HepG2 (cell line): ENCODE data around the gene ZFTA. TPM values are rescaled to one million over a fixed set of nuclear protein-coding genes. Genes with fewer than 3 reads are reported as not detected.
A peak's percentile ranks its signal among the peaks of the same experiment; 100 is the strongest.

Source experiments
- ARHGAP35 ChIP-seq: sonication (generic); formaldehyde crosslinking; IDR thresholded peaks from 2 replicates; pipeline ENCODE4 v1.9.0; 2022; ENCODE audit warnings: mild to moderate bottlenecking, inconsistent platforms, moderate library complexity, missing genetic modification reagents, borderline replicate concordance
- ARNT2 ChIP-seq: sonication (generic); formaldehyde crosslinking; IDR thresholded peaks from 2 replicates; pipeline ENCODE4 v1.8.0; 2022; ENCODE audit warnings: mild to moderate bottlenecking, low read depth, missing genetic modification reagents, moderate library complexity
- DMAP1 ChIP-seq: IDR thresholded peaks from 2 replicates; pipeline ENCODE4 v1.6.1; 2016
- GATAD1 ChIP-seq: IDR thresholded peaks from 2 replicates; pipeline ENCODE4 v1.6.1; 2016; ENCODE audit warnings: missing genetic modification reagents, missing compliant biosample characterization
- IKZF1 ChIP-seq: fragments of 450-650 bp; IDR thresholded peaks from 2 replicates; pipeline ENCODE4 v1.7.1; 2016
- KDM2A ChIP-seq: sonication (generic); formaldehyde crosslinking; IDR thresholded peaks from 2 replicates; pipeline ENCODE4 v1.4.0; 2020; ENCODE audit warnings: low read depth, missing genetic modification reagents, borderline replicate concordance
- NCOA1 ChIP-seq: sonication (generic); formaldehyde crosslinking; IDR thresholded peaks from 2 replicates; pipeline ENCODE4 v1.9.0; 2021; ENCODE audit warnings: missing genetic modification reagents
- NFYB ChIP-seq: sonication (generic); formaldehyde crosslinking; IDR thresholded peaks from 2 replicates; pipeline ENCODE4 v1.4.0; 2020; ENCODE audit warnings: missing genetic modification reagents
- NPAS2 ChIP-seq: sonication (generic); formaldehyde crosslinking; IDR thresholded peaks from 2 replicates; pipeline ENCODE4 v1.8.0; 2022; ENCODE audit warnings: mild to moderate bottlenecking, missing genetic modification reagents, borderline replicate concordance
- NR2F1 ChIP-seq, 2 experiments: fragments of 450-650 bp in 1 of 2; formaldehyde crosslinking in 1 of 2; IDR thresholded peaks; 2 replicates each; pipeline versions ENCODE4 v1.5.0 to v1.6.1; 2016 to 2020; ENCODE audit warnings: mild to moderate bottlenecking in 1 of 2, missing compliant biosample characterization in 1 of 2, missing genetic modification reagents in 1 of 2, moderate library complexity in 1 of 2
- POLR2G ChIP-seq: fragments of 200-400 bp; formaldehyde crosslinking; IDR thresholded peaks from 2 replicates; pipeline ENCODE4 v1.6.1; 2018; ENCODE audit warnings: mild to moderate bottlenecking, low read depth, low read length, moderate library complexity
- RBFOX2 ChIP-seq: fragments of 200-400 bp; formaldehyde crosslinking; IDR thresholded peaks from 2 replicates; pipeline ENCODE4 v1.6.1; 2017; ENCODE audit warnings: low read depth, mild to moderate bottlenecking, low read length
- SALL1 ChIP-seq: sonication (generic); formaldehyde crosslinking; IDR thresholded peaks from 2 replicates; pipeline ENCODE4 v1.8.0; 2022; ENCODE audit warnings: mild to moderate bottlenecking, missing genetic modification reagents
- YEATS2 ChIP-seq: sonication (generic); formaldehyde crosslinking; IDR thresholded peaks from 2 replicates; pipeline ENCODE4 v1.4.0; 2020; ENCODE audit warnings: missing genetic modification reagents, borderline replicate concordance
- ZNF101 ChIP-seq: sonication (generic); formaldehyde crosslinking; IDR thresholded peaks from 2 replicates; pipeline ENCODE4 v1.4.0; 2020; ENCODE audit warnings: mild to moderate bottlenecking, low read depth, missing genetic modification reagents, borderline replicate concordance
- ZNF234 ChIP-seq: sonication (generic); formaldehyde crosslinking; conservative IDR thresholded peaks from 2 replicates; pipeline ENCODE4 v1.5.1; 2020; ENCODE audit warnings: mild to moderate bottlenecking, missing genetic modification reagents
- ZNF598 ChIP-seq: sonication (generic); formaldehyde crosslinking; IDR thresholded peaks from 2 replicates; pipeline ENCODE4 v1.5.1; 2020; ENCODE audit warnings: mild to moderate bottlenecking, missing genetic modification reagents, borderline replicate concordance
- polyA plus RNA-seq, 8 experiments: library from polyadenylated mRNA; depleted of rRNA in 3 of 8; stranded (reverse) in 7 of 8; unstranded in 1 of 8; fragments of >200 nt; fragmentation: Illumina TruSeq in 4 of 8; extraction: Trizol in 4 of 8; gene quantifications; 2 replicates each; pipeline versions ENCODE4 v1.2.1 to v1.2.3, GENCODE V29; 2011 to 2016; ENCODE audit warnings: low read depth in 4 of 8, missing spikeins in 1 of 8, mixed read lengths in 1 of 8; ENCODE audit not compliant: insufficient read depth in 1 of 8
- total RNA-seq, 5 experiments: library from RNA; depleted of rRNA; stranded (reverse); fragments of >200 nt; fragmentation: Illumina TruSeq; extraction: Trizol; gene quantifications; 2 replicates each; pipeline ENCODE4 v1.2.3, GENCODE V29; 2016; ENCODE audit warnings: low read depth in 1 of 5
- TF ChIP-seq, protein P1 (sequence below): IDR thresholded peaks from 2 replicates; pipeline ENCODE4 v1.4.0; 2020; ENCODE audit warnings: mild to moderate bottlenecking, missing genetic modification reagents
- TF ChIP-seq, protein P2 (sequence below): sonication (generic); formaldehyde crosslinking; IDR thresholded peaks from 2 replicates; pipeline ENCODE4 v1.5.0; 2020; ENCODE audit warnings: missing genetic modification reagents, mild to moderate bottlenecking, borderline replicate concordance
- TF ChIP-seq, protein P3 (sequence below): IDR thresholded peaks from 2 replicates; pipeline ENCODE4 v1.6.1; 2016; ENCODE audit warnings: missing compliant biosample characterization, missing genetic modification reagents, borderline replicate concordance
- TF ChIP-seq, protein P4 (sequence below): IDR thresholded peaks from 2 replicates; pipeline ENCODE4 v1.6.1; 2016; ENCODE audit warnings: low read depth, borderline replicate concordance
- TF ChIP-seq, protein P5 (sequence below): sonication (generic); formaldehyde crosslinking; IDR thresholded peaks from 2 replicates; pipeline ENCODE4 v1.4.0; 2020; ENCODE audit warnings: missing genetic modification reagents, mild to moderate bottlenecking, borderline replicate concordance

ZFTA gene
- total and polyA plus RNA-seq, 2 of the 13 experiments (the other 11 are each of a cell fraction or from before 2014, with no cell fraction given), result 3.9 to 10.4 TPM

DNA sequence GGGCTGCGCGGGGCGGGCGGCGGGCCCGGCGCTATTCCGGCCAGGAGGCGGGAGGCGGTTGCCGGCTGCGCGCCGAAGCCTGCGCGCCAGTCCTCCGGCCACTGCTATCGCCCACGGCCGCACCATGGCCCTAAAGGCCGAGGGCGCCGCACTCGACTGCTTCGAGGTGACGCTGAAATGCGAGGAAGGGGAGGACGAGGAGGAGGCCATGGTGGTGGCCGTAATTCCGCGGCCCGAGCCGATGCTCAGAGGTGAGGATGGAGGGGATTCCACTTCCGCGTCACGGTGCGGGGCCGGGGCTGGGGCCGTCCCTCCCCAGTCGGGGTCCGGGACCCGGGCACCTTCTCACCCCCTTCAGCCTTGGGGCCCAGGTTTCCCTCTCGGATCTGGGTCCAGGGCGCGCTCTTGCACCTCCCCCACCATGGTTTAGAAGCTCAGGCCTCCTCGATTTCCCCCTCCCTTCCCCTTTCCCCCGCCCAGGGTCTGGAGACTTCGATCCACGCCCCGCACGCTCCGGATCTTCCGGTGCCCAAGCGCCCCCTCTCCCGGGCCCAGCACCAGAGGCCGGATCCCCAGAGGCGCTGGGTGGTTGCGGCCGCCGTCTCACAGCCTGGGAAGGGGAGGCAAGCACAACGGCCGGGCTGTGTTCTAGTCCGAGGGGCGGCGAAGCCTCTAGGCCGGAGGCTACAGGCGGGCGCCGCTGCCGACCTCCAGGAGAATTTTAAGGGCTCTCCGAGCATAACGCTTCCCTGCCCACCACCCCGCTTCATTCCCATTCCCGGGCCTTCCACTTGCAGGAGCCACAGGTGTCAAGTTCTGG is 45.2 kb upstream of the ZFTA start (continued):
- TF ChIP-seq, protein P1, sequence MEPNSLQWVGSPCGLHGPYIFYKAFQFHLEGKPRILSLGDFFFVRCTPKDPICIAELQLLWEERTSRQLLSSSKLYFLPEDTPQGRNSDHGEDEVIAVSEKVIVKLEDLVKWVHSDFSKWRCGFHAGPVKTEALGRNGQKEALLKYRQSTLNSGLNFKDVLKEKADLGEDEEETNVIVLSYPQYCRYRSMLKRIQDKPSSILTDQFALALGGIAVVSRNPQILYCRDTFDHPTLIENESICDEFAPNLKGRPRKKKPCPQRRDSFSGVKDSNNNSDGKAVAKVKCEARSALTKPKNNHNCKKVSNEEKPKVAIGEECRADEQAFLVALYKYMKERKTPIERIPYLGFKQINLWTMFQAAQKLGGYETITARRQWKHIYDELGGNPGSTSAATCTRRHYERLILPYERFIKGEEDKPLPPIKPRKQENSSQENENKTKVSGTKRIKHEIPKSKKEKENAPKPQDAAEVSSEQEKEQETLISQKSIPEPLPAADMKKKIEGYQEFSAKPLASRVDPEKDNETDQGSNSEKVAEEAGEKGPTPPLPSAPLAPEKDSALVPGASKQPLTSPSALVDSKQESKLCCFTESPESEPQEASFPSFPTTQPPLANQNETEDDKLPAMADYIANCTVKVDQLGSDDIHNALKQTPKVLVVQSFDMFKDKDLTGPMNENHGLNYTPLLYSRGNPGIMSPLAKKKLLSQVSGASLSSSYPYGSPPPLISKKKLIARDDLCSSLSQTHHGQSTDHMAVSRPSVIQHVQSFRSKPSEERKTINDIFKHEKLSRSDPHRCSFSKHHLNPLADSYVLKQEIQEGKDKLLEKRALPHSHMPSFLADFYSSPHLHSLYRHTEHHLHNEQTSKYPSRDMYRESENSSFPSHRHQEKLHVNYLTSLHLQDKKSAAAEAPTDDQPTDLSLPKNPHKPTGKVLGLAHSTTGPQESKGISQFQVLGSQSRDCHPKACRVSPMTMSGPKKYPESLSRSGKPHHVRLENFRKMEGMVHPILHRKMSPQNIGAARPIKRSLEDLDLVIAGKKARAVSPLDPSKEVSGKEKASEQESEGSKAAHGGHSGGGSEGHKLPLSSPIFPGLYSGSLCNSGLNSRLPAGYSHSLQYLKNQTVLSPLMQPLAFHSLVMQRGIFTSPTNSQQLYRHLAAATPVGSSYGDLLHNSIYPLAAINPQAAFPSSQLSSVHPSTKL (CRISPR knock-in tag), result peak; percentile 36; the same call in 1 of the 2 replicates
- TF ChIP-seq ZNF101 (CRISPR knock-in tag) (no peak), NFYB (CRISPR knock-in tag) (0 out of 2 replicates have a peak, but pooled peaks have one; percentile 4), IKZF1 (no peak), DMAP1 (CRISPR knock-in tag) (peak; percentile 70; the same call in 1 of the 2 replicates), ZNF598 (no peak), POLR2G (0 out of 2 replicates have a peak, but pooled peaks have one; percentile 11), NPAS2 (CRISPR knock-in tag) (no peak), ARNT2 (CRISPR knock-in tag) (no peak), RBFOX2 (peak; percentile 71), ZNF234 (CRISPR knock-in tag) (0 out of 2 replicates have a peak, but pooled peaks have one; percentile 40), KDM2A (CRISPR knock-in tag) (peak; percentile 74), GATAD1 (CRISPR knock-in tag) (0 out of 2 replicates have a peak, but pooled peaks have one; percentile 47), YEATS2 (CRISPR knock-in tag) (no peak), NCOA1 (CRISPR knock-in tag) (peak; percentile 41; the same call in 1 of the 2 replicates), NR2F1 (CRISPR knock-in tag; IDR thresholded peaks at IDR 0.05) (no peak), ARHGAP35 (CRISPR knock-in tag) (0 out of 2 replicates have a peak, but pooled peaks have one; percentile 34), SALL1 (CRISPR knock-in tag) (peak; percentile 55)
- TF ChIP-seq, protein P2, sequence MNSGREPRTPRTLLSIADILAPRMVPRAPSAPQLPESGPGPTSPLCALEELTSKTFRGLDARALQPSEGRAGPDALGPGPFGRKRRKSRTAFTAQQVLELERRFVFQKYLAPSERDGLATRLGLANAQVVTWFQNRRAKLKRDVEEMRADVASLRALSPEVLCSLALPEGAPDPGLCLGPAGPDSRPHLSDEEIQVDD (CRISPR knock-in tag), result no peak; the same call in 1 of the 2 replicates
- TF ChIP-seq, protein P3, sequence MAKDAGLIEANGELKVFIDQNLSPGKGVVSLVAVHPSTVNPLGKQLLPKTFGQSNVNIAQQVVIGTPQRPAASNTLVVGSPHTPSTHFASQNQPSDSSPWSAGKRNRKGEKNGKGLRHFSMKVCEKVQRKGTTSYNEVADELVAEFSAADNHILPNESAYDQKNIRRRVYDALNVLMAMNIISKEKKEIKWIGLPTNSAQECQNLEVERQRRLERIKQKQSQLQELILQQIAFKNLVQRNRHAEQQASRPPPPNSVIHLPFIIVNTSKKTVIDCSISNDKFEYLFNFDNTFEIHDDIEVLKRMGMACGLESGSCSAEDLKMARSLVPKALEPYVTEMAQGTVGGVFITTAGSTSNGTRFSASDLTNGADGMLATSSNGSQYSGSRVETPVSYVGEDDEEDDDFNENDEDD (CRISPR knock-in tag), result 0 out of 2 replicates have a peak, but pooled peaks have one; percentile 24
- TF ChIP-seq, protein P4, sequence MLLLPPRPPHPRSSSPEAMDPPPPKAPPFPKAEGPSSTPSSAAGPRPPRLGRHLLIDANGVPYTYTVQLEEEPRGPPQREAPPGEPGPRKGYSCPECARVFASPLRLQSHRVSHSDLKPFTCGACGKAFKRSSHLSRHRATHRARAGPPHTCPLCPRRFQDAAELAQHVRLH, result peak; percentile 35; the same call in 1 of the 2 replicates
- TF ChIP-seq, protein P5, sequence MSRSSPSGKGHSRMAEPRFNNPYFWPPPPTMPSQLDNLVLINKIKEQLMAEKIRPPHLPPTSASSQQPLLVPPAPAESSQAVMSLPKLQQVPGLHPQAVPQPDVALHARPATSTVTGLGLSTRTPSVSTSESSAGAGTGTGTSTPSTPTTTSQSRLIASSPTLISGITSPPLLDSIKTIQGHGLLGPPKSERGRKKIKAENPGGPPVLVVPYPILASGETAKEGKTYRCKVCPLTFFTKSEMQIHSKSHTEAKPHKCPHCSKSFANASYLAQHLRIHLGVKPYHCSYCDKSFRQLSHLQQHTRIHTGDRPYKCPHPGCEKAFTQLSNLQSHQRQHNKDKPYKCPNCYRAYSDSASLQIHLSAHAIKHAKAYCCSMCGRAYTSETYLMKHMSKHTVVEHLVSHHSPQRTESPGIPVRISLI (CRISPR knock-in tag), result peak; percentile 8; the same call in 1 of the 2 replicates
